CD4-positive, alpha-beta T cell treated with Interferon alpha-2 for 1 hour (primary cell): Measurements from ENCODE around the gene LDB3.

ENCODE experiments used
- DNase-seq, 2 donors: peaks; one replicate each; pipeline ENCODE4 v3.0.0-alpha.2; 2020 to 2022

Gene LDB3

DNA sequence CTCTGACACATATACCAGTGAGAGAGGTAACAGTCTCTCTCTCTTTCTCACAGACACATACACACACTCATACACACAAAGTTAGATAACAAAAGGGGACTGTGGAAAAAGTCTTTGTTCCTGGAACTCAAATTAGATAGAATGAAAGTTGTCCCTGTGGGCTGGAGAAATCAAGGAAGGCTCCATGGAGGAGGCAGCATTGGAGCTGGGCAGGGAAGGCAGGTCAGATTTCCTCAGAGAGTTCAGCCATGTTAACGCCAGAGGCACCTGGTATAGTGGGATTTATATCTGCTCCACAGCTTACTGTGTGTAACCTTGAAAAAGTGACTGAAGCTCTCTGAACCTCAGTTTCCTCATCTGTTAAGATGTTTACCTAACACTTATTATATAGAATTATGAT, 38.7 kb downstream of the LDB3 start:
- DNase-seq = no peak

DNA sequence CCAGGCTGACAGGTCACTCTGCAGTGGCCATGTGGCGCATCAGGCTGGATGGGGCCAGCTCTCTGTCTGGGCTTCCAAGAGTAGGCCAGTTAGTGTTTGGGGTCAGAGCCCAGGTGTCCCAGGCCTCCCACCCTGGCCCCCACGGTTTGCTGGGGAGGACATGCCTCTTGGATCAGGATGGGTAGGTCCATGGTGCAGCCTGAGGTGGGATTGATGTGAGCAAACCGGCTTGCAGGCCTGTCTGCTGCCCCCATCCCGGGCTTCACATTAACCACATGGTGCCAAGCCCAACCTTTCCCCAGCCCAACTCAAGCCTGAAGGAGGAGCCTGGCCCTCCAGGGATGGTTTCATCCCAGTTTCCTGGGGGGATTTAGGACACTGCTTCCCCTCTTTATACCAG, 39.2 kb downstream of the LDB3 start:
- DNase-seq = no peak

DNA sequence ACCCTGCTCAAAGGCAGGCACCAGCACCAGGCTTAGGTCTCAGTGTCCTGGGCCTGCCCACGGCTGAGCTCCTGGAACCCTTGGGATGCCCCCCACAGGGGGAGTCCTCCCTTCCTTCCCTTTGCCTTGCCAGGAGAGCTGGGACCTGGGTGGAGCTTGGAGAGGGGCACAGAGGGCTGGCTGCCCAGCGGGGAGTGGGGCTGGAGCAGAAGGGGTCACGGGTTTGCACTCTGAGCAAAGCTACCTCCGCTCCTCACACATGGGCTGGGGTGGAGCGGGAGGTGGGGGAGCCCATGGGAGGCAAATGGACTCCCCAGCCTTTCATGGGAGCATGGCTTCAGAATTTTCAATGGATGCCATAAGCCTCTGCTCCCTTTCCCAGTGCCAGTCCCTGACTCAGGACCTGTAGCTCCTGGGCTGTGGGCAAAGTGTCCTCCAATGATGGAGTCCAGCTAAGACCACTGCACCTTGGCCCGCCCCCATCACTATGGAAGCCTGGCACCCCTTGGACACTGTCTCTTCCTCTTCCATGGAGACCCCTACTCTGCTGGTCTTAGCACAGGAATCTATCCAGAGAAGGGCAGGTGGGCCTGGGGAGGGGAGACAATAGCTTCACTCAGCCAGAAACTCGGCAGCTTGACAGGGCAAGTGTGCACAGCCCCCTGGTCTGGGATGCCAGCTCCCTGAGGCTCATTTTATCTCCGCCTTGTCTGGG, 39.9 kb downstream of the LDB3 start:
- DNase-seq = no peak

- no peak for DNase-seq
Measured at GRCh38 chr10:86708783-86709380, 40.6 kb downstream of the LDB3 start.

GRCh38 chr10:86709396-86710185, 41.3 kb downstream of the LDB3 start:
- DNase-seq = no peak

GRCh38 chr10:86710987-86711512, 42.7 kb downstream of the LDB3 start:
- DNase-seq = peak; percentile 84 to 90

DNA sequence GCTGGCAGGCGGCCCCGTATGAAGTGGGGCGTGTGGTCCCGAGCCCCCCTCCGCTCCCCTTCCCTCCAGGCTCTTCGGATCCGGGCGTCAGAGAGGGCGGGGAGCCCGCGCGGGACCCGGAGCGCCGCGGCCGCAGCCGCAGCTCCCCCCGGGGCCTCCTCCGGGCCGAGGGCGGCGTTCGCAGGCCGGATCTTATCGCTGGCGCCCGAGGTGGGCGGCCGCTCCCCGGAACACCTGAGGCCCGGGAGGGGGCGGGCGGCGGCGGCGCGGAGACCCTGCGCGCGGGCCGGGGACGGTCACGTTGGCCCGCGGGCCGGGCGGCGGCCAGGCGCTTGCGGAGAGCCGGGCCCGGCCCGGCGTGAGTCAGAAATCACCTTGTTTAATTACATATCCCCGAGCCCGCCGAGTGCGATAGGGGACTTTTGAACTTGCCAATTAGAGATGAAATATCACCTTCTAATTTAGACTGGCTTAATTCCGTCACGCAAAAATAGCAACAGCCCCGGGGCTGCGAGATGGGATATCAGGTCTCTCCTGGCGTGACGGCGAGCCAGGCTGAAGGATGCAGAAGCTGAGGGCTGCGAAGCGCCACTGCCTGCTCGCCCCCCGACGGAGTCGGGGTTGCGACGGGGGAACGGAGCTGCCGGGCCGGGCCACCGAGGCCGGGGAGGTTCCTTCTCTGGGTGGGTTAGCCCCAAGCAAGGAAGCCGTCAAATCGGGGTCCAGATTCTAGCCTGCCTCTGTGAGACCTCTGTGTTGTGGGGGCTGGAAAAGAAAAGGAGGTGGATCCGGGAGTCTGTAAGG, 43.4 kb downstream of the LDB3 start:
- peak; percentile 15 to 56 for DNase-seq

GRCh38 chr10:86712317-86712707, 44.0 kb downstream of the LDB3 start:
- no peak for DNase-seq

GRCh38 chr10:86715156-86715795, 47.0 kb downstream of the LDB3 start:
- DNase-seq = no peak

DNA sequence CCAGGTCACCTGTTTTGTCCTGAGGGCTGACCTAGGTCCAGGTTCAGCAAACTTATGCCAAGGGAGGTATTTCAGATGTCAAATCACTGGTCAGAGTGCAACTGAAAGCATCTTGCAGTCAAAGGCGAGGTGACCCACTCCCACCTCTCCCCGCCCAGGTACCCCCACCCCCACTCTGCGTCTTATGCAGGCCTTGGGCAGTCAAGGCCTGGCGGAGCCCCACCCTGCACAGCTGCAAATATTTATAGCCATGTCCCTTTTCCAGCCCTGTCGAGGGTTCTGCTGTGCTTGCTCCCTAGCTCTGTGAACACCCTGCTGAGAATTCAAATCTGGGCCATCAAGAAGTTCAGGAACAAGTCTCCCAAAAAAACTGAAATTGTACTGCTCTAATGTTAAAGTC, 47.5 kb downstream of the LDB3 start:
- DNase-seq = no peak

GRCh38 chr10:86716466-86716865, 48.2 kb downstream of the LDB3 start:
- DNase-seq = no peak

DNA sequence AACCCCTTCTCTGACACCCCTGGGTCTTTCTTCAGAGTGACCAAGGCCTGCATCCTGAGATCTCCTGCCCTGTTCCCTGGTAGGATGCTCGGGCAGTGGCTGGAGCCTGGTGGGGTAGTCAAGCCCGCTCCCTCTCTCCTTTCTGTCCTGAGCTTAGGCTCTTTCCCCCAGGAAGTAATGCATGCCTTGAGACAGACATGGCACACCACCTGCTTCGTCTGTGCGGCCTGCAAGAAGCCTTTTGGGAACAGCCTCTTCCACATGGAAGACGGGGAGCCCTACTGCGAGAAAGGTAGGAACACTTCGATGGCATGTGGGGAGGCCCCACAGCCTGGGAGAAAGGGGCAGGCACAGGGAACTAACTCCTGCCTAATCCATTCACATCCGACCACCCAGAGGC, 50.2 kb downstream of the LDB3 start:
- DNase-seq = no peak

- DNase-seq = no peak
Measured at GRCh38 chr10:86721232-86721631, 52.9 kb downstream of the LDB3 start.

GRCh38 chr10:86723009-86723408, 54.7 kb downstream of the LDB3 start:
- peak in 1 of 2 donors; percentile 8 for DNase-seq

DNA sequence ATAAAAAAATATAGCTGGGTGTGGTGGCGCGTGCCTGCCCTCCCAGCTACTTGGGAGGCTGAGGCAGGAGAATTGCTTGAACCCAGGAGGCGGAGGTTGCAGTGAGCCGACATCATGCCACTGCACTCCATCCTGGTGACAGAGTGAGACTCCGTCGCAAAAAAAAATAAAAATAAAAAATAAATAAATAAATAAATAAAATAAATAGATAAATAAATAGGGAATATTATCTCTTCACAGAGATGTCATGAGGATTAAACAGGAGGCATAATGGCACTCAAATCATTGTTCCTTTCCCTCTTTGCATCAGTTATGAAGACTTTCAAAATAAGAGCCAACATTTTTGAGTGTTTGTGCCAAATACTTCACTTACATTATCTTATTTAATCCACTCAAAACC, 56.1 kb downstream of the LDB3 start:
- DNase-seq = no peak

DNA sequence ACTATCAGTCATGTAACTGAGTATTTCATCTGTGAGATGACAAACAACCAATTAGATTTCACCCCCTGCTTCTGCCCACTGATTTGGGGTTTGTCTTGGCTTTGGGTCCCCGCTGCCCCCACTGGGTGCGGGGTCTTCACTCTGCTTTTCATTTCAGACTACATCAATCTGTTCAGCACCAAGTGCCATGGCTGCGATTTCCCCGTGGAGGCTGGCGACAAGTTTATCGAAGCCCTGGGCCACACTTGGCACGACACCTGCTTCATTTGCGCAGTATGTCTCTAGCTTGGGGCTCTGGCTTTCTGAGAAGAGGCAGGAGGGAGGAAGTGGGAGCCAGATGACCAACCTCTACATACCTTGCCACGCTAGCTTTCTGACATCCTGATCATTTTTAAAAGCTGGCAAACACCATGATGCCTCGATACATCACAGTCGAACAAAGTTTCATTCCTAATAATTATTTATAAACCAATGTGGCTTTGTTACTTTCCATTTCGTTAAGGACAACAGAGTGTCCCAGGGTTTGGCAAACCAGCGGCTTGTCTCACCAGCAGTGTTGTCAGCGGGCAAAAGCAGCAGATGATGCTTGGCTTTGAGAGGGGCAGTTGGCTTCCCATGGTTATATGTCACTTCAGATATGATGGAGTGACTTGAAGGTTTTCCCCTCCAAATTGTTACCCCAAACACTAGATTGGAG, 57.8 kb downstream of the LDB3 start:
- no peak for DNase-seq

- no peak for DNase-seq
Measured at GRCh38 chr10:86726677-86726999, 58.3 kb downstream of the LDB3 start.

- no peak for DNase-seq
Measured at GRCh38 chr10:86727470-86727869, 59.2 kb downstream of the LDB3 start.

DNA sequence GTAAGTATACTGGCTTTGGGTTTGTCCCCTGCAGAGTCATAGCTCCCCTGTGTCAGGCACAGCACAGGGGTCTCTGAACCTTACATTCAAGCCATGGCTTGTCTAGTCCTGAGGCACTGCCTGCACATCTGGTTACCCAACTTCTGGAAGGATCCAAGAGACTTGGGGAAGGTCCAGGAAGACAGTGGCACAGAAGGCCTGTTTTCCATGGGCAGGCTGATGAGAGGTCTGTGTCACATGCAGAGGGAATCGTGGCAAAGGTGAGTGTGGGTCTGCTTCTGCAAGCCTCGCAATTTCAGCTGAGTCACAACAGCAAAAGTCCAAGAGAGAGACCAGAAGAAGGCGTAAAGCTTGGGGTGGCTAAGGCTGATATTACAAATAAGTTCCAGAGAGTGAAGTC, 59.7 kb downstream of the LDB3 start:
- no peak for DNase-seq

GRCh38 chr10:86729677-86730076, 61.4 kb downstream of the LDB3 start:
- DNase-seq = no peak

DNA sequence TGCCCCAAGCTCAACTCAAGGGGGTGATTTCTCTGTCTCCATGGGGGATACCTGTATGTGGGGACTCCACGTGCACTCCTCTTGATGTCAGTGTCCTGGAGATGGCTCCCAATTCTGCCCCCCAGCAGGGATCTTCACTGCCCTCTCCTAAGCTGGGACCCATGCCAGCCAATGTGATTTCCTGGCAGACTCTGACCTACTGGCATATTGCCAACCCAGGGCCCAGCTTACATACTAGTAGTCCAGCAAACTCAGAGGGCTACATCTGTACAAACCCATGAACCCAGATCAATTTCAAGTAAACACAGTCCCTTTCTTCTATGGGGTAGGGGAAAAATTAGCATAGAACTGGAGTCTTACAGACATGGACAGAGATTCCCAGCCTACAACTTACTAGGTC, 61.9 kb downstream of the LDB3 start:
- no peak for DNase-seq

GRCh38 chr10:86732771-86733170, 64.5 kb downstream of the LDB3 start:
- DNase-seq = no peak
